Measurements from ENCODE around the gene FBXW7.
A peak's percentile ranks its signal among the peaks of the same experiment; 100 is the strongest.
"Not testable (repeated sequence)": the region's sequence is repeated elsewhere in the genome, so short reads cannot be mapped to it uniquely, and the experiment has no call there.

The FBXW7 gene, protein sequence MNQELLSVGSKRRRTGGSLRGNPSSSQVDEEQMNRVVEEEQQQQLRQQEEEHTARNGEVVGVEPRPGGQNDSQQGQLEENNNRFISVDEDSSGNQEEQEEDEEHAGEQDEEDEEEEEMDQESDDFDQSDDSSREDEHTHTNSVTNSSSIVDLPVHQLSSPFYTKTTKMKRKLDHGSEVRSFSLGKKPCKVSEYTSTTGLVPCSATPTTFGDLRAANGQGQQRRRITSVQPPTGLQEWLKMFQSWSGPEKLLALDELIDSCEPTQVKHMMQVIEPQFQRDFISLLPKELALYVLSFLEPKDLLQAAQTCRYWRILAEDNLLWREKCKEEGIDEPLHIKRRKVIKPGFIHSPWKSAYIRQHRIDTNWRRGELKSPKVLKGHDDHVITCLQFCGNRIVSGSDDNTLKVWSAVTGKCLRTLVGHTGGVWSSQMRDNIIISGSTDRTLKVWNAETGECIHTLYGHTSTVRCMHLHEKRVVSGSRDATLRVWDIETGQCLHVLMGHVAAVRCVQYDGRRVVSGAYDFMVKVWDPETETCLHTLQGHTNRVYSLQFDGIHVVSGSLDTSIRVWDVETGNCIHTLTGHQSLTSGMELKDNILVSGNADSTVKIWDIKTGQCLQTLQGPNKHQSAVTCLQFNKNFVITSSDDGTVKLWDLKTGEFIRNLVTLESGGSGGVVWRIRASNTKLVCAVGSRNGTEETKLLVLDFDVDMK

DNA sequence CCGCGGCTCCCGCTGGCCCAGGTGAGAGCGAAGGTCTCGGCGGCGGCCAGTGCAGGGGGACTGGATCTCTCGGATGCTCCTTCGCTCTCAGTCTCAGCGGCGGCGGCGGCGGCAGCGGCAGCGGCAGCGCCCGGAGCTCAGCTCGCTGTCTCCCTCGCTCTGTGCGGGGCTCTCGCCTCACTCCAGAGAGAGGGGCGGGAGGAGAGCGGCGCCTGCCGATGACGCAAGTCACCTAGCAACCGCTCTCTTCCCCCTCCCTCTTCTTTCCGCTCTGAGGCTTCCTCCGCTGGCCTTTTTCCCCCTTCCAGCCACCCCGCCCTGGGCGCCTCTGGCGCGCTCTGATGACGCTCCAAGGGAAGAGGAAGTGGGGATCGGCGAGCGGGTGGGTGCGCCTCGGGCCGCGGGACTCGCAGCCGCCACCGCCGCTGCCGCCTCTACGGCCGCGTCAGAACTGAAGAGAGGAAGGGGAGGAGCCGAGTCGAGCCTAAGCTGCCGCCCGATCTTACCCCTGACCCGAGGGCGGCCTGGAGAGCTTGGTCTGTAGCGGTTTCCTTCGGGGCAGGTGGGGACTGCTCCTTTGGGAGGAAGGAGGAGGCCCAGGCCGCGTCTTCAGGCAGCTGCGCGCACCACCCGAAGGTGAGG is at the start of gene FBXW7:
Gene FBXW7 (minus strand): TSS at position 190 of the 642 bp plus-strand sequence. CDS start 124,289 bp downstream, outside the sequence.
- DNase-seq (ENCODE audit: low spot score): peak; percentile 97

- no peak for DNase-seq (ENCODE audit: low spot score)
These were observed 49.1 kb upstream of the FBXW7 start for GRCh38 chr4:152585023-152585441.

DNA sequence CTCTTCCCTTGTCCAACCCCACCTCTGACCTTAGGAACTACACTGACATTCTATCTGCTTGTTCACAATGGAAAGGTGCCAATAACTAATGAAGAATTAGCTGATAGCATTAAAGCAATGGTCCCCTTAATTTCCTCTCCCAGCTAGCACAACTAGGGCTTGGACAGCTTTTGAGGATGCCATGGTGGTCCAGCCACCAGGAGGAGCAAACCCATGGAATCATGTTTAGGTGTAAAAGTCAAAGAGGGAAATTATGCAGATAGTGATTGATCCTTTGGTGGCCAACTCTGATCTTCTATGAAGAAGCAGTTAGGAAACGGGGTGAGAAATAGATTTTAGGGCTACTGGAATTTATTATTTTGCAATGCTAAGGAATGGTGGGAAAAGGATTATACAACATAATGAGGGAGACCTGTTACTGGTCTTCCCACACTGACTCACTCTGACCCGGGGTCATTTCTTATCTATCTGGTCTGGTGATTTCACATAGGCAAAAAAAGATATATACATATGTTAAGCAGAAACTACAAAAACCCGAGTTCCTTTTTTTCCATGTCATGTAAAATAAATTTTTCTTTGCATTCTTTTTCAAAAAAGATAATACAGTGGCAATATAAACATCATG is 45.8 kb upstream of the FBXW7 start:
- DNase-seq (ENCODE audit: low spot score): no peak

DNA sequence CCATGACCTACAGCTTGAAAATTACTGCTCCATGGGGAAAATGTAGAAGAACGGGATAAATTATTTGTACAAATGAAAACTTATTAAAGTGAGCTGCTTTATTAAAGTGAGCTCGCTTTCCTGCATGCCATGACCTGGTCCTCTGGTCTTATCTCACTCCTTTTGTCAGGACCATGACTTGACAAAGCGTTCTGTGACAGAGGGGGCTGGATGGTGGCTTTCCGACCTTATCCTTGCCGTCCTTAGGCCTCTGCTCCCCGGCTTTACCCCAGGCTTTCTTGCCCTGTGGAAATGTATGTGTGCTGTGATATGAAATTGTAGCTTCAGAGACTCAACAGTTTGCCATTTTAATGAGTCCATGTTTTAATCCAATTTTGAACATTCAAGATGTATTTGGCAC is 44.0 kb upstream of the FBXW7 start:
- no peak for DNase-seq (ENCODE audit: low spot score)

DNA sequence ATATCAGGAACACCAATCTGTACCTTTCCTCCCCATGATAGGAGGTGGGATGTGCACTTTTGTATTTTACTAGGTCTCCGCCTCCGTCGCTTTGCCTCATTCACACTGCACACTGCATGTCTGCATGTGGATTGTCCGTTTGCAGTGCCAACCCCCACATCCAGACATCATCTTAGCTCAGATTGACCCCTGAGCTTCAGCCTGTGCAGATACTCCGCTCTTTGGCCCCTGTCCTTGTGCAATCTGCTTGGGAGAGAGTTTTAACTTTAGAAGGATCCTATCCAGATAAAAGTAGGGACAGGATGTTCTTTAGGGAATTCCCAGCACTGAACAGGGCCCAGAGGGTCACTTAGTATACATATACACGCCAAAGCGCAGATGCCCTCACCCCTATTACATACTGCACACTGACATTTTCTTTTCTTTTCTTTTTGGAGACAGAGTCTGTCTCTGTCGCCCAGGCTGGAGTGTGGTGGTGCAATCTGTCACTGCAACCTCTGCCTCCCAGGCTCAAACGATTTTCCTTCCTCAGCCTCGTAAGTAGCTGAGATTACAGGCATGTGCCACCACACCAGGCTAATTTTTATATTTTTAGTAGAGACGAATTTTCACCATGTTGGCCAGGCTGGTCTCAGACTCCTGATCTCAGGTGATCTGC is 43.3 kb upstream of the FBXW7 start:
- no peak for DNase-seq (ENCODE audit: low spot score)

- no peak for DNase-seq (ENCODE audit: low spot score)
These were observed 42.8 kb upstream of the FBXW7 start for GRCh38 chr4:152578670-152579069.

DNA sequence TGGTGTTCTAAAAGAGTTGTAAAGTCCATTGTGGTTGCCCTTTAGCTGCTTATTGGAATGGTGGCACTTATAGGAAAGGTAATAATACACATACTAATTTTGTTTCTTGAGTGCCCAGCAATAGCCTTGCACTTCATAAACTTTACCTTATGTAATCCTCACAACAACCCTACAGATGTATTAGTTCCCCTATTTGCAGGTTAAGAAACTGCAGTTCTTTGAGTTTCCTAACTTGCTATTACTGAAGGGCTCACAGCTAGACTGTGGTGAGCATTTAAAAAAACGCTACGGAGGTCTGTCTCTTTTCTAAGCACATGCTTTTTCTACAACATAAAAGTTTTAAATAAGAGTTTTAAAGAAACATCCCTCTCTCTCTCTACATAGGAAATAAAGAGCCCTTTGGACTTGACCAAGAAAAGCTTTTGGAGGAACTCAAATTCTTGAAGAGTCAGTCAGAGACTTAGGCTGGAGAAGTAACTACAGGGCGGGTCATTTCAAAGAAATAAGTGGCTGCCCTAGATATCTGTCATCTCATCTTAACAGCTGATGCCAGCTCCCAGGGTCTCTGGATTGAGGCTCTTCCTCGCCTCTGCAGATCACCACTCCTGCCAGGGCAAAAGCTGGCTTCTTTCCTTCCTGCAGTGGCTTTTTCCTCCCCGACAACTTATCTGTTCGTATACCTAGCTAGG is 42.0 kb upstream of the FBXW7 start:
- DNase-seq (ENCODE audit: low spot score): no peak

- DNase-seq (ENCODE audit: low spot score): no peak
These were observed 39.6 kb upstream of the FBXW7 start for GRCh38 chr4:152575533-152575932.

GRCh38 chr4:152573861-152574260 is 38.0 kb upstream of the FBXW7 start:
- no peak for DNase-seq (ENCODE audit: low spot score)

- no peak for DNase-seq (ENCODE audit: low spot score)
These were observed 36.7 kb upstream of the FBXW7 start for GRCh38 chr4:152572417-152573086.

DNA sequence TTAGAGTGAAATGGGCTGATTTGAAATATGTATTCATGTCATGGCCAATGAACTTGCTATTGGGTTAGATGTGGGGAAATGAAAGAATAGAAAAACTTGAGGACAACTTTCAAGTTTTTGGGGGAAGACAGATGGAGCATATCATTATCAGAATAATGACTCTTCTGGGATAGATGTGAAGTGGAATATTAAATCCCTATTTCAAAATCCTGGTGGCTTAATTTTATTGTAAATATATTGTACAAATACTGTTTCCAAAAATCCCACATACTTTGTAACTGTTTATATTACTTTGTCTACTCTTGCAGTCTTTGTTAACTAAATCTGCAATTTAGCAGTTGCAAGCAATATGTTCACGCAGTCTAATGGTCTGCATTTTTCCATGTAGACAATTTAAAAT is 35.9 kb upstream of the FBXW7 start:
- no peak for DNase-seq (ENCODE audit: low spot score)

DNA sequence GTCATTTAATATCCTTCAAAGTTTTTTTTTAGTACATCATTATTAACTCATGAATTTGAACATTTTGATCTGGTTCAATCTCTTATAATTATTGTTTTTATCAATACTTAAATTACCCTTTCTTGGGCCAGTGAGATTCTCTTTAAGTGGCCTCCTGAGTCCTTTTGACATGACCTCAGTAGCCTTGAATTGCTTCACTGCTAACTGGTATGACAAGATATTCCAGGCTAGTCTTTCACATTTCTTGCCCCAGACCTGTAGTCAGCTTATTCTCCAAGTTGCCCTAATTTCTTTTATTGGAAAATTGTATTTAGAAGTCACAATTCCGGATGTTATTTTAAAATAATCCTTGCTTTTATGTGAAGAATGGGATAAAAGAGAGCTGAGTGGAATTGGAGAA is 35.4 kb upstream of the FBXW7 start:
- DNase-seq (ENCODE audit: low spot score): no peak

- no peak for DNase-seq (ENCODE audit: low spot score)
These were observed 29.4 kb upstream of the FBXW7 start for GRCh38 chr4:152565333-152565732.

- no peak for DNase-seq (ENCODE audit: low spot score)
These were observed 28.4 kb upstream of the FBXW7 start for GRCh38 chr4:152564336-152564735.

- DNase-seq (ENCODE audit: low spot score): no peak
These were observed 27.3 kb upstream of the FBXW7 start for GRCh38 chr4:152563209-152563608.

- no peak for DNase-seq (ENCODE audit: low spot score)
These were observed 23.7 kb upstream of the FBXW7 start for GRCh38 chr4:152559641-152560040.

- no peak for DNase-seq (ENCODE audit: low spot score)
These were observed 22.5 kb upstream of the FBXW7 start for GRCh38 chr4:152558396-152558795.

DNA sequence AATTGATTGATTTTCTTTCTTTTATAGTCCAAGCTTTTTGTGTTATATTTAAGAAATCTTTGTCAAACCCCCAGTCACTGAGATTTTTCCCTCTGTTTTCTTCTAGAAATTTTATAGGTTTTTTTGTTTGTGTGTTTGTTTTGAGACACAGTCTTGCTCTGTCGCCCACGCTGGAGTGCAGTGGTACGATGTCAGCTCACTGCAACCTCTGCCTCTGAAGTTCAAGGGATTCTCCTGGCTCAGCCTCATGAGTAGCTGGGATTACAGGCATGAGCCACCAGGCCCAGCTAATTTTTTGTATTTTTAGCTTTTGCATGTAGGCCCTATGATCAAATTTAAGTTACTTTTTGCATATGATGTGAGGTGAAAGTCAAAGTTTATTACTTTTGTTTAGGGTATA is 20.9 kb upstream of the FBXW7 start:
- no peak for DNase-seq (ENCODE audit: low spot score)

GRCh38 chr4:152556283-152556682 is 20.4 kb upstream of the FBXW7 start:
- DNase-seq (ENCODE audit: low spot score): no peak

DNA sequence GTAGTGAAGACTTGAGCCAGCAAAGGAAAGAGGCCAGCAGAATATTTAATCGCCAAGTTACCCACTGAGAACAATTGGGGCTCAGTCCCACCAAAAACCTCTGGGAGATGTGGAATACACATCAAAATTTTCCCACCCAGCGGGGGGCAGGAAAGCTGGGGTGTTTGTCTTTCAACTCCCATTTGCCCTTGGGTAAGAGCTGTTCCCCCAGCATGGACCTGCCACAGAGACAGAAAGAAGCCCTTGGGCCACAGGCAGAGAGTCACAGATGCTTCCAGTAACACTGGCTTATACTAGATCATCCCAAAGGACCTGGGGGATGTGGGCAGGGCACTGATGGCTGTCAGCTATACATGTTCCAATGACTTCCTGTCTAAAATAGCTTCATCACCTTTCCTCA is 18.9 kb upstream of the FBXW7 start:
- no peak for DNase-seq (ENCODE audit: low spot score)

- DNase-seq (ENCODE audit: low spot score): not testable (repeated sequence)
These were observed 14.8 kb upstream of the FBXW7 start for GRCh38 chr4:152550687-152551086.

Data from hepatic stellate cell (primary cell).